Type B pancreatic cell (in vitro differentiated cells): ENCODE results near the gene SNX9. TPM values are rescaled to one million over a fixed set of nuclear protein-coding genes. Genes with fewer than 3 reads are reported as not detected.

Source experiments
- DNase-seq: peaks from one replicate; pipeline ENCODE4 v3.0.0; 2021; ENCODE audit warnings: mixed read lengths; ENCODE audit not compliant: unreplicated experiment; ENCODE audit errors: extremely low spot score
- H3K27ac Mint-ChIP-seq: 2 replicates; pipeline ENCODE4 v1.8.0; 2021; ENCODE audit warnings: mild to moderate bottlenecking, mixed read lengths
- H3K27me3 Mint-ChIP-seq: 2 replicates; pipeline ENCODE4 v1.8.0; 2021; ENCODE audit warnings: mixed read lengths
- H3K36me3 Mint-ChIP-seq: 2 replicates; pipeline ENCODE4 v1.8.0; 2021; ENCODE audit warnings: mixed read lengths
- H3K4me1 Mint-ChIP-seq: one replicate; pipeline ENCODE4 v1.8.0; 2021; ENCODE audit warnings: mixed read lengths; ENCODE audit not compliant: unreplicated experiment
- H3K4me3 Mint-ChIP-seq: 2 replicates; pipeline ENCODE4 v1.8.0; 2021; ENCODE audit warnings: mild to moderate bottlenecking, mixed read lengths
- H3K9me3 Mint-ChIP-seq: 2 replicates; pipeline ENCODE4 v1.8.0; 2021; ENCODE audit warnings: mixed read lengths
- CTCF ChIP-seq: fragments of 200-600 bp; sonication (generic); conservative IDR thresholded peaks from 2 replicates; pipeline ENCODE4 v1.5.0; 2021; ENCODE audit warnings: antibody characterized with exemption, mild to moderate bottlenecking
- total RNA-seq: library from RNA; stranded (reverse); gene quantifications from 2 replicates; pipeline ENCODE4 v1.2.1, GENCODE V29; 2021; ENCODE audit warnings: low replicate concordance

Gene SNX9
- total RNA-seq, 1 donor from 2014 or later: 23.2 TPM

- peak overlapping the region; percentile 72 for H3K27ac Mint-ChIP-seq
- peaks cover 9% of the 10 kb centered on the region for H3K27me3 Mint-ChIP-seq
- DNase-seq: no peak
- H3K4me1 Mint-ChIP-seq: peaks cover 28% of the 10 kb centered on the region
- no peaks in the 10 kb centered on the region for H3K9me3 Mint-ChIP-seq
- peak overlapping the region; percentile 36 for H3K4me3 Mint-ChIP-seq
- no peak for TF ChIP-seq CTCF
- no peaks in the 10 kb centered on the region for H3K36me3 Mint-ChIP-seq
These were observed 161.7 kb downstream of the SNX9 start for GRCh38 chr6:157984686-157985225.

GRCh38 chr6:157985378-157986155 lies 162.5 kb downstream of the SNX9 start:
- DNase-seq: no peak
- Mint-ChIP-seq H3K9me3 (no peaks in the 10 kb centered on the region), H3K4me1 (peaks cover 33% of the 10 kb centered on the region), H3K27me3 (peaks cover 1% of the 10 kb centered on the region), H3K27ac (peak overlapping the region; percentile 72), H3K36me3 (no peaks in the 10 kb centered on the region), H3K4me3 (peak overlapping the region; percentile 36)
- TF ChIP-seq CTCF: no peak

- H3K27ac Mint-ChIP-seq: peak overlapping the region; percentile 46
- H3K27me3 Mint-ChIP-seq: no peaks in the 10 kb centered on the region
- no peak for TF ChIP-seq CTCF
- no peak for DNase-seq
- H3K9me3 Mint-ChIP-seq: peaks cover 4% of the 10 kb centered on the region
- H3K4me1 Mint-ChIP-seq: peaks cover 37% of the 10 kb centered on the region
- H3K36me3 Mint-ChIP-seq: peaks cover 4% of the 10 kb centered on the region
- H3K4me3 Mint-ChIP-seq: no peak overlapping the region
These were observed 165.0 kb downstream of the SNX9 start for GRCh38 chr6:157987788-157988699.

- Mint-ChIP-seq H3K36me3 (peaks cover 9% of the 10 kb centered on the region), H3K9me3 (peaks cover 4% of the 10 kb centered on the region), H3K4me1 (peaks cover 38% of the 10 kb centered on the region), H3K4me3 (no peak overlapping the region), H3K27me3 (no peaks in the 10 kb centered on the region), H3K27ac (no peak overlapping the region)
- TF ChIP-seq CTCF: no peak
- DNase-seq: no peak
These were observed 165.6 kb downstream of the SNX9 start for GRCh38 chr6:157988700-157989063.

GRCh38 chr6:157989541-157990289 lies 166.7 kb downstream of the SNX9 start:
- no peak for TF ChIP-seq CTCF
- H3K27ac Mint-ChIP-seq: peak overlapping the region; percentile 56
- peak overlapping the region; percentile 22 for H3K4me3 Mint-ChIP-seq
- peaks cover 42% of the 10 kb centered on the region for H3K4me1 Mint-ChIP-seq
- no peak for DNase-seq
- H3K36me3 Mint-ChIP-seq: peaks cover 9% of the 10 kb centered on the region
- peaks cover 4% of the 10 kb centered on the region for H3K9me3 Mint-ChIP-seq
- H3K27me3 Mint-ChIP-seq: no peaks in the 10 kb centered on the region
